K562 (cell line): ENCODE results near the gene FAR2. TPM values are rescaled to one million over a fixed set of nuclear protein-coding genes. Genes with fewer than 3 reads are reported as not detected.
"Not testable (repeated sequence)": the region's sequence is repeated elsewhere in the genome, so short reads cannot be mapped to it uniquely, and the experiment has no call there.

Experiments used
- ATAC-seq: fragments of 200-7000 bp; cut with Tn5 transposase; 3 replicates; pipeline ENCODE4 v1.9.1; 2020; ENCODE audit warnings: moderate library complexity
- BruUV-seq: library from RNA; stranded (reverse); fragments of 400-500 nt; replicated peaks from 2 replicates; lab custom pipeline; 2021; lab: Mats Ljungman, UMichigan
- CTCF ChIA-PET: fragments of 300-600 bp; formaldehyde crosslinking; extraction: SDS; loops from one replicate; lab custom pipeline; 2021; ENCODE audit warnings: low intra/inter-chr PET ratio; lab: Yijun Ruan, JAX
- POLR2A ChIA-PET: fragments of 300-600, 350-650 bp; sonication (Branson Sonifier 250); formaldehyde crosslinking; extraction: SDS; loops from one replicate; lab custom pipeline; 2021; ENCODE audit warnings: antibody characterized with exemption, inconsistent platforms; lab: Yijun Ruan, JAX
- DNase-seq, 4 experiments: peaks; one replicate each; pipeline versions ENCODE4 v3.0.0 to v3.0.0-alpha.2; 2011 to 2018; ENCODE audit warnings: low spot score in 3 of 4, mixed read lengths in 3 of 4; ENCODE audit errors: extremely low read depth in 1 of 4
- FAIRE-seq: peaks from 2 replicates; lab custom pipeline; 2011; peaks lifted over from hg19 to GRCh38; lab: Jason Lieb, UNC
- H2AFZ ChIP-seq: 2 replicates; pipeline ENCODE4 v1.6.0; 2011; ENCODE audit warnings: low read depth, low read length, control low read depth, inconsistent platforms
- H3K27ac ChIP-seq: fragments of 200-600 bp; 3 replicates; pipeline ENCODE4 v1.8.0; 2011; ENCODE audit warnings: low read depth, mild to moderate bottlenecking, control low read depth, inconsistent platforms, low read length, moderate library complexity, mixed read lengths; ENCODE audit errors: extremely low read depth
- H3K27me3 ChIP-seq, 2 experiments: fragments of 300-600 bp in 1 of 2; 2 replicates in 1 of 2; 3 replicates in 1 of 2; pipeline versions ENCODE4 v1.6.0 to v1.8.0; 2011; ENCODE audit warnings: inconsistent platforms in 2 of 2, low read length in 2 of 2, mild to moderate bottlenecking in 1 of 2, mixed read lengths in 1 of 2, moderate library complexity in 1 of 2; ENCODE audit not compliant: control insufficient read depth in 2 of 2, insufficient read depth in 2 of 2
- H3K36me3 ChIP-seq: fragments of 300-600 bp; 3 replicates; pipeline ENCODE4 v1.8.0; 2011; ENCODE audit warnings: mild to moderate bottlenecking, low read length, inconsistent platforms; ENCODE audit not compliant: control insufficient read depth, insufficient read depth
- H3K4me1 ChIP-seq, 2 experiments: fragments of 200-600 bp in 1 of 2; replicated peaks in 1 of 2; 2 replicates in 1 of 2; 3 replicates in 1 of 2; pipeline versions ENCODE4 v1.5.1 to v1.8.0; 2011; ENCODE audit warnings: inconsistent platforms in 2 of 2, low read length in 2 of 2, mild to moderate bottlenecking in 1 of 2, mixed read lengths in 1 of 2, moderate library complexity in 1 of 2; ENCODE audit not compliant: control insufficient read depth in 2 of 2, insufficient read depth in 2 of 2
- H3K4me2 ChIP-seq: 2 replicates; pipeline ENCODE4 v1.6.1; 2011; ENCODE audit warnings: low read length, control low read depth, inconsistent platforms, mixed read lengths; ENCODE audit not compliant: insufficient read depth
- H3K4me3 ChIP-seq: fragments of 200-600 bp; sonication (generic), shearing (Covaris generic); 2 replicates; pipeline ENCODE4 v1.5.1; 2016; ENCODE audit warnings: control low read depth, inconsistent platforms
- H3K79me2 ChIP-seq: fragments of 200-600 bp; 3 replicates; pipeline ENCODE4 v1.8.0; 2011; ENCODE audit warnings: low read length, inconsistent platforms; ENCODE audit not compliant: control insufficient read depth, insufficient read depth
- H3K9ac ChIP-seq, 2 experiments: 2 replicates each; pipeline versions ENCODE4 v1.6.0 to v1.6.1; 2011; ENCODE audit warnings: low read depth in 2 of 2, low read length in 2 of 2, control low read depth in 1 of 2, inconsistent platforms in 1 of 2, mild to moderate bottlenecking in 1 of 2, mixed read lengths in 1 of 2; ENCODE audit not compliant: insufficient read depth in 1 of 2
- H3K9me1 ChIP-seq: one replicate; pipeline ENCODE4 v1.6.0; 2011; ENCODE audit warnings: inconsistent platforms, mild to moderate bottlenecking, low read length, moderate library complexity; ENCODE audit not compliant: control insufficient read depth, insufficient read depth
- H3K9me3 ChIP-seq: replicated peaks from 2 replicates; pipeline ENCODE4 v1.5.1; 2011; ENCODE audit warnings: low read depth, low read length, inconsistent platforms; ENCODE audit not compliant: control insufficient read depth, insufficient read depth
- H4K20me1 ChIP-seq: replicated peaks from 2 replicates; pipeline ENCODE4 v1.6.1; 2011; ENCODE audit warnings: low read length, inconsistent platforms, mixed read lengths; ENCODE audit not compliant: control insufficient read depth, insufficient read depth
- ADNP ChIP-seq: fragments of 200-800 bp; sonication (Bioruptor generic); IDR thresholded peaks from 2 replicates; pipeline ENCODE4 v1.6.1; 2016; ENCODE audit warnings: missing genetic modification characterization, missing compliant biosample characterization
- BCOR ChIP-seq: fragments of 450-650 bp; IDR thresholded peaks from 2 replicates; pipeline ENCODE4 v1.6.1; 2016
- CBX8 ChIP-seq: fragments of 200-600 bp; sonication (generic); IDR thresholded peaks from 2 replicates; pipeline ENCODE4 v1.6.1; 2012; ENCODE audit warnings: borderline replicate concordance, mixed run types, low read depth, mild to moderate bottlenecking, moderate library complexity, mixed read lengths, low read length, control low read depth, inconsistent platforms; ENCODE audit not compliant: poor library complexity, severe bottlenecking; ENCODE audit errors: extremely low read depth
- HDAC2 ChIP-seq: fragments of 450-650 bp; IDR thresholded peaks from 2 replicates; pipeline ENCODE4 v1.6.1; 2016; ENCODE audit warnings: mild to moderate bottlenecking
- HEY1 ChIP-seq: fragments of 250-450 bp; sonication (Bioruptor Pico); IDR thresholded peaks from 2 replicates; pipeline ENCODE4 v1.5.0; 2020; ENCODE audit warnings: mild to moderate bottlenecking, moderate library complexity, borderline replicate concordance
- KDM1A ChIP-seq, 2 experiments: fragments of 450-650 bp; IDR thresholded peaks; 2 replicates each; pipeline ENCODE4 v1.6.1; 2016; ENCODE audit warnings: mild to moderate bottlenecking in 2 of 2
- PRPF4 ChIP-seq: fragments of 200-400 bp; formaldehyde crosslinking; IDR thresholded peaks from one replicate; pipeline ENCODE4 v1.6.1; 2017; ENCODE audit warnings: low read length, low read depth, mild to moderate bottlenecking; ENCODE audit not compliant: insufficient read depth, poor library complexity, severe bottlenecking
- SMARCA5 ChIP-seq: fragments of 450-650 bp; IDR thresholded peaks from 2 replicates; pipeline ENCODE4 v1.6.1; 2016
- SP2 ChIP-seq: IDR thresholded peaks from 2 replicates; pipeline ENCODE4 v1.6.1; 2011; ENCODE audit warnings: mild to moderate bottlenecking, low read depth, low read length, moderate library complexity; ENCODE audit not compliant: poor library complexity, severe bottlenecking; ENCODE audit errors: extremely low read depth
- ZC3H8 ChIP-seq: fragments of 450-650 bp; IDR thresholded peaks from 2 replicates; pipeline ENCODE4 v1.6.1; 2017
- ZFP1 ChIP-seq: fragments of 450-650 bp; formaldehyde crosslinking; IDR thresholded peaks from 2 replicates; pipeline ENCODE4 v1.4.0; 2020; ENCODE audit warnings: mild to moderate bottlenecking, mixed read lengths
- ZNF445 ChIP-seq: fragments of 250-450 bp; sonication (Bioruptor Pico); IDR thresholded peaks from 2 replicates; pipeline ENCODE4 v1.4.0; 2020; ENCODE audit warnings: low read depth, mild to moderate bottlenecking, moderate library complexity
- ZNF512 ChIP-seq: IDR thresholded peaks from 2 replicates; pipeline ENCODE4 v1.6.1; 2016; ENCODE audit warnings: missing genetic modification characterization, missing compliant biosample characterization
- ZNF639 ChIP-seq, 2 experiments: fragments of 200-800 bp in 1 of 2; sonication (Bioruptor generic) in 1 of 2; sonication (generic) in 1 of 2; formaldehyde crosslinking in 1 of 2; IDR thresholded peaks in 1 of 2; conservative IDR thresholded peaks in 1 of 2; 2 replicates each; pipeline versions ENCODE4 v1.5.0 to v1.6.1; 2016 to 2020; ENCODE audit warnings: missing compliant biosample characterization in 1 of 2, missing genetic modification characterization in 1 of 2, missing genetic modification reagents in 1 of 2
- WGBS: fragments of 100-300 bp; shearing (Covaris generic); methylation state at CpG from one replicate; pipeline ENCODE4 v1.1.6; 2016; ENCODE audit warnings: low coverage, mixed read lengths; ENCODE audit not compliant: insufficient coverage; ENCODE audit errors: missing lambda C conversion rate; 5-methylcytosine and 5-hydroxymethylcytosine counted together
- in situ Hi-C: fragments of 300-500 bp; cut with MboI; formaldehyde crosslinking; loops from 4 replicates; pipeline ENCODE4 v1.15.0; 2018; ENCODE audit warnings: inconsistent platforms, mixed read lengths
- intact Hi-C: fragments of 100-400 bp; cut with micrococcal nuclease; formaldehyde crosslinking; loops from 2 replicates; pipeline ENCODE4 v1.14.2; 2022
- polyA plus RNA-seq, 8 experiments: library from polyadenylated mRNA; depleted of rRNA in 4 of 8; stranded (reverse) in 5 of 8; unstranded in 3 of 8; fragments of >200 nt; fragmentation: Nextera tagmentation in 2 of 8; fragmentation: Illumina TruSeq in 1 of 8; extraction: Ambion mirVana in 2 of 8; extraction: Trizol in 1 of 8; gene quantifications; 2 replicates each; pipeline versions ENCODE4 v1.2.1 to v1.2.3, GENCODE V29; 2011 to 2014; ENCODE audit warnings: inconsistent platforms in 1 of 8, missing spikeins in 1 of 8
- total RNA-seq, 7 experiments: library from RNA; depleted of rRNA in 6 of 7; stranded (reverse); fragments of >200 nt in 6 of 7; fragmentation: Illumina TruSeq in 2 of 7; extraction: Trizol in 2 of 7; gene quantifications; 2 replicates each; pipeline versions ENCODE4 v1.2.1 to v1.2.3, GENCODE V29; 2011 to 2021; ENCODE audit warnings: low replicate concordance in 1 of 7
- TF ChIP-seq, protein P1 (sequence below): sonication (generic); formaldehyde crosslinking; IDR thresholded peaks from 2 replicates; pipeline ENCODE4 v1.8.0; 2022; ENCODE audit warnings: mild to moderate bottlenecking, low read depth, missing genetic modification reagents

Gene FAR2
- total and polyA plus RNA-seq, 9 of the 15 experiments (the other 6 are each of a cell fraction or from before 2014, with no cell fraction given), result 5.0 to 13.4 (median 8.5) TPM

DNA sequence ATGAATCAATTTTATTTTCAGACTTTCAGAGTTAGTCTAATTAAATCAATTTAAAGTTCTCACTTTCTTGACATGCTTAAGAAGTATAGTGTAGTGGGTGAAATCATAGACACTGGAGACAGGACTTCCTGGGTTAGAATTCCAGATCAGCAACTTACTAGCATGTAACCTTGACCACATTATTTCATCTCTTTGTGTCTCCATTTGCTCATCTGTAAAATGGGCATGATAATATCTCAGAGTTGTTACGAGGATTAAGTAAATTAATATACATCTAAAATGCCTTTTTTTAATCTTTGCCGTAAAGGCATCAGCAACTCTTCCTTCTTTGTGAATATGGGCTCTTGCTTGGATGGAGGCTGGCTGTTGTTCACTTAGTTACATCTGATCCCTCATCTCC lies 233.2 kb downstream of the FAR2 start (continued):
- TF ChIP-seq ZNF512 (tag) (no peak), BCOR (peak; percentile 83), KDM1A (IDR thresholded peaks at IDR 0.05) (peak; percentile 19 to 52; a peak in 2 of 4 replicates), ADNP (tag) (0 out of 2 replicates have a peak, but pooled peaks have one; percentile 46), HDAC2 (peak; percentile 30; the same call in 1 of the 2 replicates), ZNF639 (CRISPR knock-in tag; conservative IDR thresholded peaks at IDR 0.05 in 1 of 2, IDR thresholded peaks at IDR 0.05 in 1 of 2) (no peak), CBX8 (no peak), HEY1 (CRISPR knock-in tag) (no peak), ZC3H8 (no peak), ZFP1 (CRISPR knock-in tag) (no peak), SMARCA5 (0 out of 2 replicates have a peak, but pooled peaks have one; percentile 31), ZNF445 (no peak), SP2 (no peak), PRPF4 (no peak)
- TF ChIP-seq, protein P1, sequence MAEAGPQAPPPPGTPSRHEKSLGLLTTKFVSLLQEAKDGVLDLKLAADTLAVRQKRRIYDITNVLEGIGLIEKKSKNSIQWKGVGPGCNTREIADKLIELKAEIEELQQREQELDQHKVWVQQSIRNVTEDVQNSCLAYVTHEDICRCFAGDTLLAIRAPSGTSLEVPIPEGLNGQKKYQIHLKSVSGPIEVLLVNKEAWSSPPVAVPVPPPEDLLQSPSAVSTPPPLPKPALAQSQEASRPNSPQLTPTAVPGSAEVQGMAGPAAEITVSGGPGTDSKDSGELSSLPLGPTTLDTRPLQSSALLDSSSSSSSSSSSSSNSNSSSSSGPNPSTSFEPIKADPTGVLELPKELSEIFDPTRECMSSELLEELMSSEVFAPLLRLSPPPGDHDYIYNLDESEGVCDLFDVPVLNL (CRISPR knock-in tag), result no peak

DNA sequence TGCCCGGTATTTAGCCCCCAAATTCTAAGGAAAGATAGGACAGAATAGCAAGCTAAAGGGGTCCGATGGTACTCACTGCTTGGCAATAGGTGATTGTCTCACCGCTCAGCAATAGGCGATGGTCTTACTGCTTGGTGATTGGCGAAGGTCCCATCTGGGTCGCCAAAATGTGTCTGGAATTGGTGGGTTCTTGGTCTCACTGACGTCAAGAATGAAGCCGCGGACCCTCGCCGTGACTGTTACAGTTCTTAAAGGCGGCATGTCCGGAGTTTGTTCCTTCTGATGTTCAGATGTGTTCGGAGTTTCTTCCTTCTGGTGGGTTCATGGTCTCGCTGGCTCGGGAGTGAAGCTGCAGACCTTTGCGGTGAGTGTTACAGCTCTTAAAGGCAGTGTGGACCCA lies 236.1 kb downstream of the FAR2 start:
- H3K27ac ChIP-seq, H3K79me2 ChIP-seq, ATAC-seq, DNase-seq, H3K9me3 ChIP-seq, H3K9ac ChIP-seq, intact Hi-C loops, FAIRE-seq, H3K4me3 ChIP-seq, H3K4me2 ChIP-seq, H4K20me1 ChIP-seq, in situ Hi-C loops, POLR2A ChIA-PET, H3K36me3 ChIP-seq, H3K4me1 ChIP-seq, H3K27me3 ChIP-seq, CTCF ChIA-PET, H3K9me1 ChIP-seq, BruUV-seq: not testable (repeated sequence)
- 57% methylated on average over 14 of the region's 17 CpGs for WGBS
- peak overlapping the region; percentile 68; the same call in 1 of the 2 replicates for H2AFZ ChIP-seq
